K562 (cell line): Measurements from ENCODE around the gene TFF2. TPM values are rescaled to one million over a fixed set of nuclear protein-coding genes. Genes with fewer than 3 reads are reported as not detected.

Experiments used
- CUX1 ChIP-seq: fragments of 200-800 bp; sonication (Bioruptor generic); IDR thresholded peaks from 2 replicates; pipeline ENCODE4 v1.6.1; 2016; ENCODE audit warnings: missing genetic modification characterization, missing compliant biosample characterization
- DACH1 ChIP-seq: fragments of 450-650 bp; IDR thresholded peaks from 2 replicates; pipeline ENCODE4 v1.6.1; 2018; ENCODE audit not compliant: partially characterized antibody
- DEAF1 ChIP-seq: fragments of 450-650 bp; formaldehyde crosslinking; IDR thresholded peaks from 2 replicates; pipeline ENCODE4 v1.4.0; 2020; ENCODE audit warnings: mild to moderate bottlenecking, moderate library complexity
- EP400 ChIP-seq: fragments of 450-650 bp; IDR thresholded peaks from 2 replicates; pipeline ENCODE4 v1.6.1; 2017; ENCODE audit warnings: antibody characterized with exemption, mild to moderate bottlenecking, moderate library complexity
- GTF2F1 ChIP-seq: IDR thresholded peaks from 2 replicates; pipeline ENCODE4 v1.6.1; 2011; ENCODE audit warnings: low read depth, low read length, improper control_type of control experiment
- IRF2 ChIP-seq: sonication (generic); formaldehyde crosslinking; IDR thresholded peaks from 2 replicates; pipeline ENCODE4 v1.8.1; 2022; ENCODE audit warnings: mild to moderate bottlenecking, missing genetic modification reagents
- REST ChIP-seq, 2 experiments: fragments of 450-650 bp; formaldehyde crosslinking in 1 of 2; IDR thresholded peaks; 2 replicates each; pipeline versions ENCODE4 v1.4.0 to v1.6.1; 2014 to 2020; ENCODE audit warnings: mild to moderate bottlenecking in 2 of 2, borderline replicate concordance in 1 of 2, low read depth in 1 of 2
- SMC3 ChIP-seq: conservative IDR thresholded peaks from 2 replicates; pipeline ENCODE4 v1.6.1; 2011; ENCODE audit warnings: low read depth, low read length, improper control_type of control experiment; ENCODE audit not compliant: insufficient read depth
- STAG1 ChIP-seq: sonication (generic); formaldehyde crosslinking; IDR thresholded peaks from 2 replicates; pipeline ENCODE4 v1.5.0; 2020; ENCODE audit warnings: missing genetic modification reagents, borderline replicate concordance
- TSC22D4 ChIP-seq: fragments of 450-650 bp; IDR thresholded peaks from 2 replicates; pipeline ENCODE4 v1.6.1; 2016; ENCODE audit warnings: missing genetic modification characterization, missing biosample characterization, control low read depth
- polyA plus RNA-seq, 8 experiments: library from polyadenylated mRNA; depleted of rRNA in 4 of 8; stranded (reverse) in 5 of 8; unstranded in 3 of 8; fragments of >200 nt; fragmentation: Nextera tagmentation in 2 of 8; fragmentation: Illumina TruSeq in 1 of 8; extraction: Ambion mirVana in 2 of 8; extraction: Trizol in 1 of 8; gene quantifications; 2 replicates each; pipeline versions ENCODE4 v1.2.1 to v1.2.3, GENCODE V29; 2011 to 2014; ENCODE audit warnings: inconsistent platforms in 1 of 8, missing spikeins in 1 of 8
- total RNA-seq, 7 experiments: library from RNA; depleted of rRNA in 6 of 7; stranded (reverse); fragments of >200 nt in 6 of 7; fragmentation: Illumina TruSeq in 2 of 7; extraction: Trizol in 2 of 7; gene quantifications; 2 replicates each; pipeline versions ENCODE4 v1.2.1 to v1.2.3, GENCODE V29; 2011 to 2021; ENCODE audit warnings: low replicate concordance in 1 of 7

TFF2 gene
- total and polyA plus RNA-seq, 9 of the 15 experiments (the other 6 are each of a cell fraction or from before 2014, with no cell fraction given): not detected

- TF ChIP-seq CUX1 (CRISPR knock-in tag): no peak
- TF ChIP-seq STAG1: peak; percentile 54; the same call in 1 of the 2 replicates
- peak; percentile 33; the same call in 1 of the 2 replicates for TF ChIP-seq DEAF1
- no peak for TF ChIP-seq EP400
- peak; percentile 74; the same call in 1 of the 2 replicates for TF ChIP-seq REST (IDR thresholded peaks at IDR 0.05; ENCODE audit: borderline replicate concordance)
- TF ChIP-seq REST (CRISPR knock-in tag; IDR thresholded peaks at IDR 0.05; ENCODE audit: low read depth): no peak
- no peak for TF ChIP-seq TSC22D4
- TF ChIP-seq GTF2F1: no peak
- no peak for TF ChIP-seq IRF2 (CRISPR knock-in tag)
- TF ChIP-seq SMC3: peak; percentile 90
- TF ChIP-seq DACH1: peak; percentile 35
These were observed 12.7 kb downstream of the TFF2 start (continued) for GRCh38 chr21:42337830-42338728.
